Stimulated activated memory B cell treated with anti-CD40 and anti-IgM and Interleukin-4, amounts not matched to agents 10 μg/mL and 1 μg/mL and 100 μg/mL, for 72 hours (primary cell): ENCODE data around the gene DZANK1.
"Not testable (repeated sequence)": the region's sequence is repeated elsewhere in the genome, so short reads cannot be mapped to it uniquely, and the experiment has no call there.

Experiments
- ATAC-seq: fragments of 150-1000 bp; cut with Tn5 transposase; 2 replicates; pipeline ENCODE4 v1.10.0; 2021
- H3K27ac Mint-ChIP-seq: one replicate; pipeline ENCODE4 v1.8.0; 2022; ENCODE audit warnings: mild to moderate bottlenecking, mixed read lengths
- H3K27me3 Mint-ChIP-seq: one replicate; pipeline ENCODE4 v1.8.0; 2022; ENCODE audit warnings: mixed read lengths
- H3K36me3 Mint-ChIP-seq: one replicate; pipeline ENCODE4 v1.8.0; 2022; ENCODE audit warnings: mixed read lengths
- H3K4me1 Mint-ChIP-seq: one replicate; pipeline ENCODE4 v1.8.0; 2022; ENCODE audit warnings: mixed read lengths
- H3K4me3 Mint-ChIP-seq: one replicate; pipeline ENCODE4 v1.8.0; 2022; ENCODE audit warnings: mild to moderate bottlenecking, moderate library complexity, mixed read lengths
- H3K9me3 Mint-ChIP-seq: one replicate; pipeline ENCODE4 v1.8.0; 2022; ENCODE audit warnings: mixed read lengths

DZANK1 gene

GRCh38 chr20:18405826-18406225 lies 61.0 kb downstream of the DZANK1 start:
- H3K4me3 Mint-ChIP-seq: no peak overlapping the region
- H3K9me3 Mint-ChIP-seq: peaks cover 4% of the 10 kb centered on the region
- peaks cover 55% of the 10 kb centered on the region for H3K36me3 Mint-ChIP-seq
- H3K27me3 Mint-ChIP-seq: no peaks in the 10 kb centered on the region
- no peak overlapping the region for H3K27ac Mint-ChIP-seq
- ATAC-seq: no peak
- H3K4me1 Mint-ChIP-seq: no peaks in the 10 kb centered on the region

GRCh38 chr20:18404172-18404571 lies 62.7 kb downstream of the DZANK1 start:
- Mint-ChIP-seq H3K9me3 (peaks cover 4% of the 10 kb centered on the region), H3K36me3 (peaks cover 66% of the 10 kb centered on the region), H3K4me3 (no peak overlapping the region), H3K27me3 (no peaks in the 10 kb centered on the region), H3K4me1 (no peaks in the 10 kb centered on the region), H3K27ac (no peak overlapping the region)
- no peak for ATAC-seq

GRCh38 chr20:18403269-18403668 lies 63.6 kb downstream of the DZANK1 start:
- no peak overlapping the region for H3K4me3 Mint-ChIP-seq
- H3K4me1 Mint-ChIP-seq: no peaks in the 10 kb centered on the region
- H3K9me3 Mint-ChIP-seq: peaks cover 4% of the 10 kb centered on the region
- ATAC-seq: no peak
- no peaks in the 10 kb centered on the region for H3K27me3 Mint-ChIP-seq
- H3K27ac Mint-ChIP-seq: no peak overlapping the region
- peaks cover 67% of the 10 kb centered on the region for H3K36me3 Mint-ChIP-seq

- Mint-ChIP-seq H3K27me3 (no peaks in the 10 kb centered on the region), H3K36me3 (peaks cover 71% of the 10 kb centered on the region), H3K9me3 (peaks cover 4% of the 10 kb centered on the region)
Observed at GRCh38 chr20:18401305-18401704, 65.5 kb downstream of the DZANK1 start.

GRCh38 chr20:18400460-18400859 lies 66.4 kb downstream of the DZANK1 start:
- no peak for ATAC-seq
- no peak overlapping the region for H3K27ac Mint-ChIP-seq
- peaks cover 4% of the 10 kb centered on the region for H3K9me3 Mint-ChIP-seq

More at GRCh38 chr20:18401305-18401704, 65.5 kb downstream of the DZANK1 start:
- H3K4me1 Mint-ChIP-seq: no peaks in the 10 kb centered on the region
- H3K4me3 Mint-ChIP-seq: no peak overlapping the region
- H3K27ac Mint-ChIP-seq: no peak overlapping the region
- no peak for ATAC-seq

GRCh38 chr20:18398713-18399112 lies 68.1 kb downstream of the DZANK1 start:
- H3K27me3 Mint-ChIP-seq, ATAC-seq, H3K27ac Mint-ChIP-seq, H3K4me1 Mint-ChIP-seq, H3K9me3 Mint-ChIP-seq, H3K4me3 Mint-ChIP-seq: not testable (repeated sequence)
- H3K36me3 Mint-ChIP-seq: peaks cover 49% of the 10 kb centered on the region

More at GRCh38 chr20:18400460-18400859, 66.4 kb downstream of the DZANK1 start:
- peaks cover 4% of the 10 kb centered on the region for H3K4me1 Mint-ChIP-seq
- no peak overlapping the region for H3K4me3 Mint-ChIP-seq
- H3K27me3 Mint-ChIP-seq: no peaks in the 10 kb centered on the region
- peaks cover 64% of the 10 kb centered on the region for H3K36me3 Mint-ChIP-seq

GRCh38 chr20:18397030-18397429 lies 69.8 kb downstream of the DZANK1 start:
- peaks cover 13% of the 10 kb centered on the region for H3K4me1 Mint-ChIP-seq
- H3K36me3 Mint-ChIP-seq: peaks cover 40% of the 10 kb centered on the region
- no peak overlapping the region for H3K4me3 Mint-ChIP-seq
- H3K27me3 Mint-ChIP-seq: no peaks in the 10 kb centered on the region
- no peaks in the 10 kb centered on the region for H3K9me3 Mint-ChIP-seq
- no peak overlapping the region for H3K27ac Mint-ChIP-seq
- no peak for ATAC-seq

GRCh38 chr20:18395544-18395943 lies 71.3 kb downstream of the DZANK1 start:
- ATAC-seq: no peak
- Mint-ChIP-seq H3K9me3 (no peaks in the 10 kb centered on the region), H3K4me3 (no peak overlapping the region), H3K27me3 (no peaks in the 10 kb centered on the region), H3K4me1 (peaks cover 13% of the 10 kb centered on the region), H3K36me3 (peaks cover 33% of the 10 kb centered on the region), H3K27ac (no peak overlapping the region)

- no peaks in the 10 kb centered on the region for H3K27me3 Mint-ChIP-seq
- no peaks in the 10 kb centered on the region for H3K9me3 Mint-ChIP-seq
- H3K27ac Mint-ChIP-seq: no peak overlapping the region
- H3K4me1 Mint-ChIP-seq: peaks cover 13% of the 10 kb centered on the region
- no peak for ATAC-seq
- peaks cover 22% of the 10 kb centered on the region for H3K36me3 Mint-ChIP-seq
- no peak overlapping the region for H3K4me3 Mint-ChIP-seq
Observed at GRCh38 chr20:18394363-18394762, 72.5 kb downstream of the DZANK1 start.

GRCh38 chr20:18391686-18392085 lies 75.1 kb downstream of the DZANK1 start:
- no peak for ATAC-seq
- peaks cover 11% of the 10 kb centered on the region for H3K36me3 Mint-ChIP-seq
- no peaks in the 10 kb centered on the region for H3K9me3 Mint-ChIP-seq
- H3K4me1 Mint-ChIP-seq: peaks cover 13% of the 10 kb centered on the region
- H3K27me3 Mint-ChIP-seq: no peaks in the 10 kb centered on the region
- H3K27ac Mint-ChIP-seq: no peak overlapping the region
- no peak overlapping the region for H3K4me3 Mint-ChIP-seq

- H3K36me3 Mint-ChIP-seq: peaks cover 18% of the 10 kb centered on the region
- H3K27me3 Mint-ChIP-seq: no peaks in the 10 kb centered on the region
- H3K4me1 Mint-ChIP-seq: peaks cover 6% of the 10 kb centered on the region
- ATAC-seq: no peak
- no peak overlapping the region for H3K27ac Mint-ChIP-seq
- no peak overlapping the region for H3K4me3 Mint-ChIP-seq
- no peaks in the 10 kb centered on the region for H3K9me3 Mint-ChIP-seq
Observed at GRCh38 chr20:18390201-18390600, 76.6 kb downstream of the DZANK1 start.

- no peak for ATAC-seq
- Mint-ChIP-seq H3K27ac (no peak overlapping the region), H3K27me3 (no peaks in the 10 kb centered on the region)
Observed at GRCh38 chr20:18388860-18389259, 78.0 kb downstream of the DZANK1 start.

GRCh38 chr20:18380908-18381529 lies 85.8 kb downstream of the DZANK1 start:
- H3K4me1 Mint-ChIP-seq: peaks cover 6% of the 10 kb centered on the region

More at GRCh38 chr20:18388860-18389259, 78.0 kb downstream of the DZANK1 start:
- Mint-ChIP-seq H3K4me1 (peaks cover 6% of the 10 kb centered on the region), H3K36me3 (peaks cover 21% of the 10 kb centered on the region), H3K4me3 (no peak overlapping the region), H3K9me3 (no peaks in the 10 kb centered on the region)

GRCh38 chr20:18377896-18378481 lies 88.8 kb downstream of the DZANK1 start:
- no peak for ATAC-seq
- Mint-ChIP-seq H3K36me3 (no peaks in the 10 kb centered on the region), H3K4me1 (peaks cover 6% of the 10 kb centered on the region), H3K27ac (no peak overlapping the region), H3K4me3 (no peak overlapping the region), H3K27me3 (no peaks in the 10 kb centered on the region), H3K9me3 (no peaks in the 10 kb centered on the region)

More at GRCh38 chr20:18380908-18381529, 85.8 kb downstream of the DZANK1 start:
- peaks cover 10% of the 10 kb centered on the region for H3K36me3 Mint-ChIP-seq
- no peaks in the 10 kb centered on the region for H3K27me3 Mint-ChIP-seq
- H3K4me3 Mint-ChIP-seq: no peak overlapping the region
- H3K27ac Mint-ChIP-seq: no peak overlapping the region
- no peaks in the 10 kb centered on the region for H3K9me3 Mint-ChIP-seq
- no peak for ATAC-seq

GRCh38 chr20:18375551-18375950 lies 91.3 kb downstream of the DZANK1 start:
- ATAC-seq, H3K4me1 Mint-ChIP-seq, H3K9me3 Mint-ChIP-seq, H3K27ac Mint-ChIP-seq, H3K36me3 Mint-ChIP-seq, H3K27me3 Mint-ChIP-seq, H3K4me3 Mint-ChIP-seq: not testable (repeated sequence)

GRCh38 chr20:18372296-18372695 lies 94.5 kb downstream of the DZANK1 start:
- Mint-ChIP-seq H3K36me3 (no peaks in the 10 kb centered on the region), H3K27ac (no peak overlapping the region), H3K27me3 (peaks cover 10% of the 10 kb centered on the region), H3K4me1 (no peaks in the 10 kb centered on the region), H3K4me3 (no peak overlapping the region), H3K9me3 (peaks cover 3% of the 10 kb centered on the region)
- no peak for ATAC-seq
